GM18502 (cell line): ENCODE results near the gene LTF.
"Not testable (repeated sequence)": the region's sequence is repeated elsewhere in the genome, so short reads cannot be mapped to it uniquely, and the experiment has no call there.

ENCODE experiments used
- ATAC-seq: cut with Tn5 transposase; IDR thresholded peaks from one replicate; pipeline ENCODE4 v1.9.1; 2021; ENCODE audit warnings: mild to moderate bottlenecking; ENCODE audit not compliant: unreplicated experiment, poor library complexity

The LTF gene

GRCh38 chr3:46464326-46465195, at the start of gene LTF:
LTF (minus strand) TSS chr3:46464905; CDS start chr3:46464867, 38 bp downstream.
- no peak for ATAC-seq

- no peak for ATAC-seq
Measured at GRCh38 chr3:46512191-46512749, 47.6 kb upstream of the LTF start.

GRCh38 chr3:46509661-46510187, 45.0 kb upstream of the LTF start:
- no peak for ATAC-seq

GRCh38 chr3:46508850-46509591, 44.3 kb upstream of the LTF start:
- ATAC-seq: no peak

GRCh38 chr3:46506526-46506925, 41.8 kb upstream of the LTF start:
- ATAC-seq: no peak

- ATAC-seq: no peak
Measured at GRCh38 chr3:46505953-46506352, 41.2 kb upstream of the LTF start.

- ATAC-seq: no peak
Measured at GRCh38 chr3:46504789-46505188, 40.1 kb upstream of the LTF start.

- ATAC-seq: no peak
Measured at GRCh38 chr3:46503200-46503874, 38.6 kb upstream of the LTF start.

- ATAC-seq: no peak
Measured at GRCh38 chr3:46501702-46502101, 37.0 kb upstream of the LTF start.

- no peak for ATAC-seq
Measured at GRCh38 chr3:46500656-46501635, 36.2 kb upstream of the LTF start.

- no peak for ATAC-seq
Measured at GRCh38 chr3:46498916-46499519, 34.3 kb upstream of the LTF start.

GRCh38 chr3:46497556-46498265, 33.0 kb upstream of the LTF start, which contains the start of gene RTP3:
RTP3 (plus strand) TSS chr3:46497976; CDS start chr3:46498063, 87 bp downstream.
- ATAC-seq: no peak

- ATAC-seq: no peak
Measured at GRCh38 chr3:46496746-46497555, 32.2 kb upstream of the LTF start.

- no peak for ATAC-seq
Measured at GRCh38 chr3:46495901-46496456, 31.3 kb upstream of the LTF start.

GRCh38 chr3:46494491-46494890, 29.8 kb upstream of the LTF start:
- ATAC-seq: not testable (repeated sequence)

GRCh38 chr3:46492890-46493547, 28.3 kb upstream of the LTF start:
- no peak for ATAC-seq
